ENCODE measurements around the gene CYBRD1. TPM values are rescaled to one million over a fixed set of nuclear protein-coding genes. Genes with fewer than 3 reads are reported as not detected.
"Not testable (repeated sequence)": the region's sequence is repeated elsewhere in the genome, so short reads cannot be mapped to it uniquely, and the experiment has no call there.

Gene CYBRD1
- polyA plus RNA-seq, 1 donor, result 41.6 TPM

GRCh38 chr2:171514908-171515582 is 7.2 kb upstream of the CYBRD1 start:
- no peak for DNase-seq

- no peak for DNase-seq
Observed at GRCh38 chr2:171515672-171516298, 6.5 kb upstream of the CYBRD1 start.

GRCh38 chr2:171516793-171517192 is 5.5 kb upstream of the CYBRD1 start:
- no peak for DNase-seq

- no peak for DNase-seq
Observed at GRCh38 chr2:171520471-171520870, 1.8 kb upstream of the CYBRD1 start.

- peak; percentile 13 for DNase-seq
Observed at GRCh38 chr2:171521361-171522051, 768 bp upstream of the CYBRD1 start.

- no peak for DNase-seq
Observed at GRCh38 chr2:171522788-171523087, 464 bp downstream of the CYBRD1 start.

GRCh38 chr2:171523088-171524017 is 1.1 kb downstream of the CYBRD1 start:
- DNase-seq, result peak; percentile 74

- peak; percentile 19 for DNase-seq
Observed at GRCh38 chr2:171524018-171524401, 1.7 kb downstream of the CYBRD1 start.

GRCh38 chr2:171529914-171530313 is 7.6 kb downstream of the CYBRD1 start:
- DNase-seq, result no peak

GRCh38 chr2:171530378-171530777 is 8.1 kb downstream of the CYBRD1 start:
- no peak for DNase-seq

GRCh38 chr2:171530859-171531258 is 8.6 kb downstream of the CYBRD1 start:
- not testable (repeated sequence) for DNase-seq

GRCh38 chr2:171531291-171531690 is 9.0 kb downstream of the CYBRD1 start:
- no peak for DNase-seq

GRCh38 chr2:171531836-171532450 is 9.7 kb downstream of the CYBRD1 start:
- no peak for DNase-seq

- DNase-seq, result no peak
Observed at GRCh38 chr2:171533331-171533730, 11.1 kb downstream of the CYBRD1 start.

- not testable (repeated sequence) for DNase-seq
Observed at GRCh38 chr2:171535528-171535927, 13.3 kb downstream of the CYBRD1 start.

GRCh38 chr2:171540437-171540836 is 18.2 kb downstream of the CYBRD1 start:
- no peak for DNase-seq

- DNase-seq, result no peak
Observed at GRCh38 chr2:171541202-171541887, 19.1 kb downstream of the CYBRD1 start.

- DNase-seq, result no peak
Observed at GRCh38 chr2:171545086-171545485, 22.8 kb downstream of the CYBRD1 start.

GRCh38 chr2:171547256-171547655 is 25.0 kb downstream of the CYBRD1 start:
- no peak for DNase-seq

GRCh38 chr2:171547720-171548119 is 25.4 kb downstream of the CYBRD1 start:
- no peak for DNase-seq

GRCh38 chr2:171550613-171551012 is 28.3 kb downstream of the CYBRD1 start:
- DNase-seq, result no peak
